Fibroblast of lung (primary cell): ENCODE measurements around the gene CLDN18.

Experiments used
- CTCF ChIP-seq, 2 donors: IDR thresholded peaks in 1 of 2; conservative IDR thresholded peaks in 1 of 2; 1 replicate in 1 of 2; 2 replicates in 1 of 2; pipeline ENCODE4 v1.5.1; 2011 to 2012; ENCODE audit warnings: low read length in 2 of 2, control low read depth in 1 of 2, inconsistent platforms in 1 of 2, low read depth in 1 of 2, mild to moderate bottlenecking in 1 of 2
- EZH2 ChIP-seq: IDR thresholded peaks from 2 replicates; pipeline ENCODE4 v1.5.1; 2012; ENCODE audit warnings: low read length, control low read depth, mild to moderate bottlenecking; ENCODE audit errors: missing control alignments

- TF ChIP-seq CTCF (conservative IDR thresholded peaks at IDR 0.05 in 1 of 2, IDR thresholded peaks at IDR 0.05 in 1 of 2; ENCODE audit: low read depth in 1 of 2, low read length in 2 of 2) (no peak), EZH2 (no peak)
Measured at GRCh38 chr3:138027821-138028220, 17.9 kb downstream of the CLDN18 start.
